Smooth muscle cell (in vitro differentiated cells): ENCODE results near the gene STEAP3. TPM values are rescaled to one million over a fixed set of nuclear protein-coding genes. Genes with fewer than 3 reads are reported as not detected.

ENCODE experiments used
- DNase-seq: peaks from one replicate; lab custom pipeline; 2025; ENCODE audit not compliant: unreplicated experiment; lab: John Stamatoyannopoulos, UW
- H2AFZ ChIP-seq: fragments of 200-600 bp; sonication (generic); 2 replicates; pipeline ENCODE4 v1.6.0; 2016; ENCODE audit warnings: antibody characterized with exemption, low read depth, mild to moderate bottlenecking
- H3F3A ChIP-seq: fragments of 200-600 bp; sonication (generic); 2 replicates; pipeline ENCODE4 v1.6.0; 2017; ENCODE audit warnings: antibody characterized with exemption, low read depth
- H3K27ac ChIP-seq: fragments of 200-600 bp; sonication (generic); 2 replicates; pipeline ENCODE4 v1.5.1; 2016; ENCODE audit warnings: low read depth, mild to moderate bottlenecking
- H3K27me3 ChIP-seq: fragments of 200-600 bp; sonication (generic); 2 replicates; pipeline ENCODE4 v1.6.1; 2016; ENCODE audit warnings: low read depth, mild to moderate bottlenecking
- H3K36me3 ChIP-seq: fragments of 200-600 bp; sonication (generic); 2 replicates; pipeline ENCODE4 v1.5.1; 2016; ENCODE audit warnings: low read depth
- H3K4me1 ChIP-seq: fragments of 200-600 bp; sonication (generic); 2 replicates; pipeline ENCODE4 v1.5.1; 2016; ENCODE audit warnings: low read depth
- H3K4me2 ChIP-seq: fragments of 200-600 bp; sonication (generic); 2 replicates; pipeline ENCODE4 v1.6.0; 2016; ENCODE audit warnings: mild to moderate bottlenecking
- H3K4me3 ChIP-seq: fragments of 200-600 bp; sonication (generic); 2 replicates; pipeline ENCODE4 v1.5.1; 2016; ENCODE audit warnings: mild to moderate bottlenecking
- H3K79me2 ChIP-seq: fragments of 200-600 bp; sonication (generic); 2 replicates; pipeline ENCODE4 v1.6.0; 2016; ENCODE audit warnings: low read depth, mild to moderate bottlenecking
- H3K9ac ChIP-seq: fragments of 200-600 bp; sonication (generic); 2 replicates; pipeline ENCODE4 v1.6.0; 2016; ENCODE audit warnings: low read depth
- H3K9me3 ChIP-seq: fragments of 200-600 bp; sonication (generic); replicated peaks from 2 replicates; pipeline ENCODE4 v1.5.1; 2016; ENCODE audit warnings: low read depth
- H4K20me1 ChIP-seq: fragments of 200-600 bp; sonication (generic); 2 replicates; pipeline ENCODE4 v1.6.0; 2016; ENCODE audit warnings: low read depth
- WGBS: methylation state at CpG from one replicate; pipeline ENCODE4 v1.1.7; 2016; ENCODE audit warnings: low lambda C conversion rate; 5-methylcytosine and 5-hydroxymethylcytosine counted together
- polyA plus RNA-seq: library from polyadenylated mRNA; unstranded; fragments of >200 nt; fragmentation: Nextera tagmentation; extraction: Ambion mirVana; gene quantifications from 2 replicates; pipeline ENCODE4 v1.2.1, GENCODE V29; 2016
- total RNA-seq: library from RNA; depleted of rRNA; stranded (reverse); fragments of >200 nt; gene quantifications from 2 replicates; pipeline ENCODE4 v1.2.3, GENCODE V29; 2014
- TF ChIP-seq, protein P1 (sequence below): fragments of 200-600 bp; sonication (generic); IDR thresholded peaks from 2 replicates; pipeline ENCODE4 v1.5.1; 2017; ENCODE audit warnings: borderline replicate concordance, mild to moderate bottlenecking, antibody characterized with exemption; ENCODE audit not compliant: insufficient read depth, poor library complexity, severe bottlenecking

The STEAP3 gene
- total and polyA plus RNA-seq, 2 experiments from 2014 or later = 0.87 to 2.9 TPM

- no peak overlapping the region for H3K9ac ChIP-seq
- DNase-seq = no peak
- H3K36me3 ChIP-seq = no peaks in the 10 kb centered on the region
- 45% methylated on average over 13 of the region's 13 CpGs for WGBS
- H3K79me2 ChIP-seq = no peaks in the 10 kb centered on the region
- TF ChIP-seq, protein P1, sequence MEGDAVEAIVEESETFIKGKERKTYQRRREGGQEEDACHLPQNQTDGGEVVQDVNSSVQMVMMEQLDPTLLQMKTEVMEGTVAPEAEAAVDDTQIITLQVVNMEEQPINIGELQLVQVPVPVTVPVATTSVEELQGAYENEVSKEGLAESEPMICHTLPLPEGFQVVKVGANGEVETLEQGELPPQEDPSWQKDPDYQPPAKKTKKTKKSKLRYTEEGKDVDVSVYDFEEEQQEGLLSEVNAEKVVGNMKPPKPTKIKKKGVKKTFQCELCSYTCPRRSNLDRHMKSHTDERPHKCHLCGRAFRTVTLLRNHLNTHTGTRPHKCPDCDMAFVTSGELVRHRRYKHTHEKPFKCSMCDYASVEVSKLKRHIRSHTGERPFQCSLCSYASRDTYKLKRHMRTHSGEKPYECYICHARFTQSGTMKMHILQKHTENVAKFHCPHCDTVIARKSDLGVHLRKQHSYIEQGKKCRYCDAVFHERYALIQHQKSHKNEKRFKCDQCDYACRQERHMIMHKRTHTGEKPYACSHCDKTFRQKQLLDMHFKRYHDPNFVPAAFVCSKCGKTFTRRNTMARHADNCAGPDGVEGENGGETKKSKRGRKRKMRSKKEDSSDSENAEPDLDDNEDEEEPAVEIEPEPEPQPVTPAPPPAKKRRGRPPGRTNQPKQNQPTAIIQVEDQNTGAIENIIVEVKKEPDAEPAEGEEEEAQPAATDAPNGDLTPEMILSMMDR = no peak
- no peaks in the 10 kb centered on the region for H3F3A ChIP-seq
- H3K4me1 ChIP-seq = peaks cover 4% of the 10 kb centered on the region
- H2AFZ ChIP-seq = no peak overlapping the region
- H3K4me2 ChIP-seq = peak overlapping the region; percentile 91
- peaks cover 25% of the 10 kb centered on the region for H3K27me3 ChIP-seq
- H3K9me3 ChIP-seq = no peaks in the 10 kb centered on the region
- no peaks in the 10 kb centered on the region for H4K20me1 ChIP-seq
- peak overlapping the region; percentile 54 for H3K4me3 ChIP-seq
- no peak overlapping the region for H3K27ac ChIP-seq
Measured at GRCh38 chr2:119224391-119225104, 914 bp downstream of the STEAP3 start.

GRCh38 chr2:119225105-119225865, 1.7 kb downstream of the STEAP3 start:
- Histone ChIP-seq H3K4me3 (no peak overlapping the region), H3K9me3 (no peaks in the 10 kb centered on the region), H4K20me1 (no peaks in the 10 kb centered on the region), H3F3A (no peaks in the 10 kb centered on the region), H3K4me1 (peaks cover 4% of the 10 kb centered on the region), H3K4me2 (no peak overlapping the region), H3K27me3 (peaks cover 25% of the 10 kb centered on the region), H3K79me2 (no peaks in the 10 kb centered on the region), H2AFZ (no peak overlapping the region), H3K27ac (no peak overlapping the region), H3K36me3 (no peaks in the 10 kb centered on the region), H3K9ac (no peak overlapping the region)
- WGBS = 91% methylated on average over 7 of the region's 7 CpGs
- DNase-seq = no peak
- TF ChIP-seq, protein P1 = no peak

GRCh38 chr2:119225926-119226325, 2.3 kb downstream of the STEAP3 start:
- H2AFZ ChIP-seq = no peak overlapping the region

More at GRCh38 chr2:119225926-119226325, 2.3 kb downstream of the STEAP3 start:
- H3K27me3 ChIP-seq = peaks cover 25% of the 10 kb centered on the region
- no peak overlapping the region for H3K27ac ChIP-seq
- H3K4me2 ChIP-seq = no peak overlapping the region
- 94% methylated on average over 9 of the region's 9 CpGs for WGBS
- no peak overlapping the region for H3K9ac ChIP-seq
- H3K36me3 ChIP-seq = no peaks in the 10 kb centered on the region
- peaks cover 4% of the 10 kb centered on the region for H3K4me1 ChIP-seq
- H3K9me3 ChIP-seq = no peaks in the 10 kb centered on the region
- no peaks in the 10 kb centered on the region for H3K79me2 ChIP-seq
- H4K20me1 ChIP-seq = no peaks in the 10 kb centered on the region
- TF ChIP-seq, protein P1 = no peak
- no peak for DNase-seq
- no peak overlapping the region for H3K4me3 ChIP-seq
- H3F3A ChIP-seq = no peaks in the 10 kb centered on the region
